ENCODE measurements around the gene PPP1R8. TPM values are rescaled to one million over a fixed set of nuclear protein-coding genes. Genes with fewer than 3 reads are reported as not detected.

PPP1R8 gene
- total RNA-seq, 2 experiments from 2014 or later: 57.3 to 72.4 TPM

GRCh38 chr1:27784700-27785099 is 45.9 kb upstream of the PPP1R8 start:
- H3K4me1 ChIP-seq (ENCODE audit: insufficient read depth, low read length, poor library complexity, severe bottlenecking): no peaks in the 10 kb centered on the region
- H2AFZ ChIP-seq (ENCODE audit: low read length): no peak overlapping the region
- H3K4me2 ChIP-seq (ENCODE audit: low read length): no peak overlapping the region
- H3K9me2 ChIP-seq (ENCODE audit: insufficient read depth, low read length): no peaks in the 10 kb centered on the region
- no peaks in the 10 kb centered on the region for H3K9me3 ChIP-seq (ENCODE audit: low read length)
- no peaks in the 10 kb centered on the region; the same call in 1 of the 2 replicates for H3K79me2 ChIP-seq (ENCODE audit: insufficient read depth, low read depth, low read length)
- H3K27ac ChIP-seq (ENCODE audit: low read depth, low read length, poor library complexity, severe bottlenecking): no peak overlapping the region
- BruUV-seq (replicated peaks): no TSS peak
- no peak overlapping the region for H3K4me3 ChIP-seq (ENCODE audit: low read depth, low read length, poor library complexity, severe bottlenecking)
- TF ChIP-seq EZH2phosphoT487 (IDR thresholded peaks at IDR 0.05; ENCODE audit: borderline replicate concordance, low read depth, low read length) (no peak), CTCF (conservative IDR thresholded peaks at IDR 0.05; ENCODE audit: low read length) (no peak)
- H4K20me1 ChIP-seq (ENCODE audit: insufficient read depth, low read length): no peaks in the 10 kb centered on the region
- ChIA-PET CTCF (ENCODE audit: unreplicated experiment) (no interaction called here), POLR2A (interaction anchor here (0.6 kb wide), 2 partner anchors 91 to 903 kb away, joined by 4 to 9 read pairs; no protein-coding TSS in a partner anchor)
- intact Hi-C loops (cut with micrococcal nuclease; ENCODE audit: unreplicated experiment): no loop called here
- peaks cover 16% of the 10 kb centered on the region for H3K36me3 ChIP-seq (ENCODE audit: insufficient read depth, low read length)
- DNase-seq (ENCODE audit: low spot score): no peak

- Histone ChIP-seq H3K4me3 (ENCODE audit: low read depth, low read length, poor library complexity, severe bottlenecking) (no peak overlapping the region), H3K36me3 (ENCODE audit: insufficient read depth, low read length) (peaks cover 23% of the 10 kb centered on the region), H4K20me1 (ENCODE audit: insufficient read depth, low read length) (no peaks in the 10 kb centered on the region), H2AFZ (ENCODE audit: low read length) (no peak overlapping the region), H3K79me2 (ENCODE audit: insufficient read depth, low read depth, low read length) (no peaks in the 10 kb centered on the region; the same call in 1 of the 2 replicates), H3K4me1 (ENCODE audit: insufficient read depth, low read length, poor library complexity, severe bottlenecking) (no peaks in the 10 kb centered on the region), H3K9me2 (ENCODE audit: insufficient read depth, low read length) (no peaks in the 10 kb centered on the region), H3K9me3 (ENCODE audit: low read length) (no peaks in the 10 kb centered on the region), H3K4me2 (ENCODE audit: low read length) (no peak overlapping the region), H3K27ac (ENCODE audit: low read depth, low read length, poor library complexity, severe bottlenecking) (no peak overlapping the region)
- intact Hi-C loops (cut with micrococcal nuclease; ENCODE audit: unreplicated experiment): no loop called here
- no peak for TF ChIP-seq EZH2phosphoT487 (IDR thresholded peaks at IDR 0.05; ENCODE audit: borderline replicate concordance, low read depth, low read length)
- no peak for TF ChIP-seq CTCF (conservative IDR thresholded peaks at IDR 0.05; ENCODE audit: low read length)
- BruUV-seq (replicated peaks): no TSS peak
- ChIA-PET POLR2A (interaction anchor here (0.5 to 2.4 kb wide), 3 partner anchors 11 to 157 kb away, joined by 5 to 7 read pairs (median 5); no protein-coding TSS in a partner anchor), CTCF (ENCODE audit: unreplicated experiment) (no interaction called here)
- DNase-seq (ENCODE audit: low spot score): no peak
These were observed 44.7 kb upstream of the PPP1R8 start for GRCh38 chr1:27785781-27786455.

GRCh38 chr1:27787895-27788294 is 42.7 kb upstream of the PPP1R8 start:
- H3K4me2 ChIP-seq (ENCODE audit: low read length): no peak overlapping the region
- no peak overlapping the region for H2AFZ ChIP-seq (ENCODE audit: low read length)
- H3K36me3 ChIP-seq (ENCODE audit: insufficient read depth, low read length): peaks cover 24% of the 10 kb centered on the region
- POLR2A ChIA-PET: interaction anchor here (1.1 to 2.4 kb wide), 2 partner anchors 13 to 15 kb away, joined by 3 to 7 read pairs; partner anchors contain the start of gene STX12
- H3K4me1 ChIP-seq (ENCODE audit: insufficient read depth, low read length, poor library complexity, severe bottlenecking): no peaks in the 10 kb centered on the region
- BruUV-seq (replicated peaks): no TSS peak
- H3K79me2 ChIP-seq (ENCODE audit: insufficient read depth, low read depth, low read length): no peaks in the 10 kb centered on the region; the same call in 1 of the 2 replicates
- DNase-seq (ENCODE audit: low spot score): no peak
- no peak overlapping the region for H3K4me3 ChIP-seq (ENCODE audit: low read depth, low read length, poor library complexity, severe bottlenecking)
- no peak overlapping the region for H3K27ac ChIP-seq (ENCODE audit: low read depth, low read length, poor library complexity, severe bottlenecking)
- no peaks in the 10 kb centered on the region for H3K9me2 ChIP-seq (ENCODE audit: insufficient read depth, low read length)
- CTCF ChIA-PET (ENCODE audit: unreplicated experiment): no interaction called here
- no peaks in the 10 kb centered on the region for H4K20me1 ChIP-seq (ENCODE audit: insufficient read depth, low read length)
- no peaks in the 10 kb centered on the region for H3K9me3 ChIP-seq (ENCODE audit: low read length)
- intact Hi-C loops (cut with micrococcal nuclease; ENCODE audit: unreplicated experiment): no loop called here
- TF ChIP-seq CTCF (conservative IDR thresholded peaks at IDR 0.05; ENCODE audit: low read length) (no peak), EZH2phosphoT487 (IDR thresholded peaks at IDR 0.05; ENCODE audit: borderline replicate concordance, low read depth, low read length) (no peak)
